ENCODE data around the gene IFNA2.

- no peak for TF ChIP-seq CTCF (IDR thresholded peaks at IDR 0.05; ENCODE audit: insufficient read depth, low read length)
- peak; percentile 44; the same call in 1 of the 2 replicates for TF ChIP-seq POLR2AphosphoS5 (IDR thresholded peaks at IDR 0.05; ENCODE audit: low read depth)
Observed at GRCh38 chr9:21334701-21335632, 50.2 kb downstream of the IFNA2 start, which contains the start of gene KLHL9.

Measured in HL-60 (cell line).